ENCODE results near the gene ZNF668.
A peak's percentile ranks its signal among the peaks of the same experiment; 100 is the strongest.

DNA sequence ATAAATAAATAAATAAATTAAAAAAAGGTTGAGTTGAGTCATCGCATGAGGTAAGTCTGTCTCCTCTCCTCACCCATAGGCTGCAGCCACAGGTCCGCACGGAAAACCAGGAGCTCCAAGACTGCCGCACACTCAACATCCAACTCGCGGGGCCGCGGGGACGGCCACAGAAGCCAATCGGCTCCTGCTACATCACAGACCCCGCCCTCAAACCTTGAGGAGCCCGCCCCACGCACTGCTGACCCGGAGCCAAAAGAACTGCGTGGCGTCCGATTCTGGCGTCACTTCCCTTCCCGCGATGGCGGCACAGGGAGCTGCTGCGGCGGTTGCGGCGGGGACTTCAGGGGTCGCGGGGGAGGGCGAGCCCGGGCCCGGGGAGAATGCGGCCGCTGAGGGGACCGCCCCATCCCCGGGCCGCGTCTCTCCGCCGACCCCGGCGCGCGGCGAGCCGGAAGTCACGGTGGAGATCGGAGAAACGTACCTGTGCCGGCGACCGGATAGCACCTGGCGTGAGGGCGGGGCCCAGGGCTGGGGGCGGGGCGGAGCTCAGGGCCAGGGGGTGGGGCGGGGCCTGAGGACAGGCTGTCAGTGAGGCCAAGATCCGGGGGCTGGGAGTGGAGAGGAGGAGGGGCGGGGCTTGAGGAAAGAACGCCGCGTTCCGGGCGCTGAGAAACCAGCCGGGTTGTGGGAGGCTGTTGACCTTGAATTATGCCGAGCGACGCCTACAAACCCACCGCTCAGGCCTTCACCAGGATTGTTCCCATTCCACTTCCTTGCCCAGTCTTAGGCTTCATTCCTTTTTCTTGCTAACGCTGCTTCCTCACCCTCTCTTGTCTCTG is 43.6 kb upstream of the ZNF668 start, which contains the start of gene KAT8:
- no peak for TF ChIP-seq CTCF (conservative IDR thresholded peaks at IDR 0.05; ENCODE audit: low read depth, low read length)
- no peak for TF ChIP-seq RAD21 (IDR thresholded peaks at IDR 0.05; ENCODE audit: low read length)
- TF ChIP-seq POLR2A (IDR thresholded peaks at IDR 0.05; ENCODE audit: low read depth, low read length), result peak; percentile 80
- TF ChIP-seq FOS (IDR thresholded peaks at IDR 0.05; ENCODE audit: low read depth, low read length), result no peak
- no peak for TF ChIP-seq SMC3 (IDR thresholded peaks at IDR 0.05; ENCODE audit: low read depth, low read length)
- TF ChIP-seq MXI1 (IDR thresholded peaks at IDR 0.05; ENCODE audit: borderline replicate concordance, low read depth, low read length), result peak; percentile 17; the same call in 1 of the 2 replicates
- TF ChIP-seq, protein P1, sequence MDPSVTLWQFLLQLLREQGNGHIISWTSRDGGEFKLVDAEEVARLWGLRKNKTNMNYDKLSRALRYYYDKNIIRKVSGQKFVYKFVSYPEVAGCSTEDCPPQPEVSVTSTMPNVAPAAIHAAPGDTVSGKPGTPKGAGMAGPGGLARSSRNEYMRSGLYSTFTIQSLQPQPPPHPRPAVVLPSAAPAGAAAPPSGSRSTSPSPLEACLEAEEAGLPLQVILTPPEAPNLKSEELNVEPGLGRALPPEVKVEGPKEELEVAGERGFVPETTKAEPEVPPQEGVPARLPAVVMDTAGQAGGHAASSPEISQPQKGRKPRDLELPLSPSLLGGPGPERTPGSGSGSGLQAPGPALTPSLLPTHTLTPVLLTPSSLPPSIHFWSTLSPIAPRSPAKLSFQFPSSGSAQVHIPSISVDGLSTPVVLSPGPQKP (IDR thresholded peaks at IDR 0.05; ENCODE audit: borderline replicate concordance, low read depth, low read length), result no peak
- TF ChIP-seq CEBPB (IDR thresholded peaks at IDR 0.05; ENCODE audit: low read depth, low read length), result no peak

All from IMR-90 (cell line).